Measurements from ENCODE around the gene MCTP2.

The MCTP2 gene

GRCh38 chr15:94282269-94283250 lies 51.2 kb downstream of the MCTP2 start:
- Histone ChIP-seq H3K27ac (ENCODE audit: low read length) (no peak overlapping the region), H3K4me1 (ENCODE audit: control insufficient read depth in 1 of 2, insufficient read depth in 2 of 2, low read length in 2 of 2) (no peaks in the 10 kb centered on the region), H3K36me3 (ENCODE audit: control insufficient read depth in 1 of 2, insufficient read depth in 2 of 2, low read length in 2 of 2) (no peaks in the 10 kb centered on the region), H3K4me3 (ENCODE audit: low read depth in 1 of 2, low read length in 2 of 2) (no peak overlapping the region), H3K9me3 (ENCODE audit: control insufficient read depth in 1 of 2, low read length in 2 of 2) (no peaks in the 10 kb centered on the region), H3K27me3 (ENCODE audit: low read depth, low read length) (no peaks in the 10 kb centered on the region)

GRCh38 chr15:94286583-94286982 lies 55.2 kb downstream of the MCTP2 start:
- H3K36me3 ChIP-seq (ENCODE audit: control insufficient read depth in 1 of 2, insufficient read depth in 2 of 2, low read length in 2 of 2) = no peaks in the 10 kb centered on the region
- H3K27ac ChIP-seq (ENCODE audit: low read length) = no peak overlapping the region
- no peak overlapping the region for H3K4me3 ChIP-seq (ENCODE audit: low read depth in 1 of 2, low read length in 2 of 2)
- H3K4me1 ChIP-seq (ENCODE audit: control insufficient read depth in 1 of 2, insufficient read depth in 2 of 2, low read length in 2 of 2) = no peaks in the 10 kb centered on the region
- H3K9me3 ChIP-seq (ENCODE audit: control insufficient read depth in 1 of 2, low read length in 2 of 2) = peaks cover 0 to 6% of the 10 kb centered on the region in 2 donors
- H3K27me3 ChIP-seq (ENCODE audit: low read depth, low read length) = no peaks in the 10 kb centered on the region

GRCh38 chr15:94287794-94288246 lies 56.5 kb downstream of the MCTP2 start:
- Histone ChIP-seq H3K4me3 (ENCODE audit: low read depth in 1 of 2, low read length in 2 of 2) (no peak overlapping the region), H3K4me1 (ENCODE audit: control insufficient read depth in 1 of 2, insufficient read depth in 2 of 2, low read length in 2 of 2) (no peaks in the 10 kb centered on the region), H3K27ac (ENCODE audit: low read length) (no peak overlapping the region), H3K9me3 (ENCODE audit: control insufficient read depth in 1 of 2, low read length in 2 of 2) (peaks cover 0 to 6% of the 10 kb centered on the region in 2 donors), H3K27me3 (ENCODE audit: low read depth, low read length) (no peaks in the 10 kb centered on the region), H3K36me3 (ENCODE audit: control insufficient read depth in 1 of 2, insufficient read depth in 2 of 2, low read length in 2 of 2) (no peaks in the 10 kb centered on the region)

DNA sequence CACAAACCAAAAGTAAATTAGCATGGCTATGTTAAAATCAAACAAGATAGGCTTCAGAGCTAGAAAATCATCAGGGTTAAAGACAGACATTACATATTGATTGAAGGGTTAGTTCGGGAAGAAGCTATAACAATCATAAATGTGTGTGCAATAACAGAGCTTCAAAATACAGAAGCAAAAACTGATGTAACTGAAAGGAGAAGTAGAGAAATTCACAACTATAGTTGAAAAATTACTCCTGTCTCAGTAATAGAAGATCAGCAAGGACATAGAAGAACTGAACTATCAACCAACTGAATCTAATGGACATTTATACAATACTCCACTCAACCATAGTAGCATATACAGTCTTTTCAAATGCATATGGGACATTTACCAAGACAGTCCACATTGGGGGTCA lies 59.4 kb downstream of the MCTP2 start:
- Histone ChIP-seq H3K4me1 (ENCODE audit: control insufficient read depth in 1 of 2, insufficient read depth in 2 of 2, low read length in 2 of 2) (no peaks in the 10 kb centered on the region), H3K27ac (ENCODE audit: low read length) (no peak overlapping the region), H3K9me3 (ENCODE audit: control insufficient read depth in 1 of 2, low read length in 2 of 2) (peaks cover 0 to 6% of the 10 kb centered on the region in 2 donors), H3K27me3 (ENCODE audit: low read depth, low read length) (no peaks in the 10 kb centered on the region), H3K36me3 (ENCODE audit: control insufficient read depth in 1 of 2, insufficient read depth in 2 of 2, low read length in 2 of 2) (no peaks in the 10 kb centered on the region), H3K4me3 (ENCODE audit: low read depth in 1 of 2, low read length in 2 of 2) (no peak overlapping the region)

DNA sequence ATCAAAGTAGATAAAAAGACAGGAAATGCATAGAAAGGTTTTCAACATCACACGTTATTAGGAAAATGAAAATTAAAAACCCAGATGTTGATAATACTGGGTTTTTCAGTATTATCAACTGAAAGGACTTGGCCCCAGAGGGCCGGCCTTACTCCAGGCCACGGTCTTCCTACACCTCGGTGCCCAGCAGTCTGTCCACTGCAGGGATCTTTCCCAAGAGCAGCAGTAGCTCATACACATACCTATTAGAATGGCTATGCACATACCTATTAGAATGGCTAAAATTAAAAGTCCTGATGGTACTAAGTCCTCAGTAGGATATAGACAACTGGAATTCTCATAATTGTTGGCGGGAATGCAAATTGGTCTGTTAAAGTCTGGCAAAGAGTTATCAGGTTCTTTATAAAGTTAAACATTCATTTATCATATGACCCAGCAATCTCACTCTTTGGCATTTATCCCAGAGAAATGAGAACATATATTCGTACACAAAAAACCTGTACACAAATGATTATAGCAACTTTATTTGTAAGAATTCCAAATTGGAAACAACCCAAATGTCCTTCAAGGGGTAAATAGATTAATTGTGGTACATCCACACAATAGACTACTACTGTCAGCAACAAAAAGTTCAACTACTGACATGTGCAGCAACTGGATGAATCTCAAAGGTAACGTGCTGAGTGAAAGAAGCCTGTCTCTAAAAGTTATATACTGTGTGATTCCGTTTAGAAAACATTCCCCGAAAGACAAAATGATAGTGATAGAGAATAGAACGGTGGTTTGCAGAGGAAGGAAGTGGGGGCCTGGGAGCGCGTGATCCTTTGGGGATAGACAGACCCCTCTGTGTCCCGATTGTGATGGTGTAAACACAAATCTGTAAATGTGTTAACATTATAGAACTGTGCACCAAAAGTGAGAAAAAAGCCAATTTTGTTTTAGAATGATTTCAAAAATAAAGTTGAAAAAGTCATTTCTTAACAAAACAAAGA lies 62.3 kb downstream of the MCTP2 start:
- Histone ChIP-seq H3K4me1 (ENCODE audit: control insufficient read depth in 1 of 2, insufficient read depth in 2 of 2, low read length in 2 of 2) (peaks cover 0 to 6% of the 10 kb centered on the region in 2 donors), H3K36me3 (ENCODE audit: control insufficient read depth in 1 of 2, insufficient read depth in 2 of 2, low read length in 2 of 2) (no peaks in the 10 kb centered on the region), H3K27me3 (ENCODE audit: low read depth, low read length) (no peaks in the 10 kb centered on the region), H3K9me3 (ENCODE audit: control insufficient read depth in 1 of 2, low read length in 2 of 2) (peaks cover 0 to 6% of the 10 kb centered on the region in 2 donors), H3K4me3 (ENCODE audit: low read depth in 1 of 2, low read length in 2 of 2) (no peak overlapping the region), H3K27ac (ENCODE audit: low read length) (peak overlapping the region; percentile 25)

GRCh38 chr15:94294556-94294955 lies 63.2 kb downstream of the MCTP2 start:
- H3K4me1 ChIP-seq (ENCODE audit: control insufficient read depth in 1 of 2, insufficient read depth in 2 of 2, low read length in 2 of 2) = peaks cover 0 to 6% of the 10 kb centered on the region in 2 donors
- no peaks in the 10 kb centered on the region for H3K36me3 ChIP-seq (ENCODE audit: control insufficient read depth in 1 of 2, insufficient read depth in 2 of 2, low read length in 2 of 2)
- no peak overlapping the region for H3K27ac ChIP-seq (ENCODE audit: low read length)
- peaks cover 0 to 6% of the 10 kb centered on the region in 2 donors for H3K9me3 ChIP-seq (ENCODE audit: control insufficient read depth in 1 of 2, low read length in 2 of 2)
- no peaks in the 10 kb centered on the region for H3K27me3 ChIP-seq (ENCODE audit: low read depth, low read length)
- no peak overlapping the region for H3K4me3 ChIP-seq (ENCODE audit: low read depth in 1 of 2, low read length in 2 of 2)

GRCh38 chr15:94295275-94295674 lies 63.9 kb downstream of the MCTP2 start:
- no peaks in the 10 kb centered on the region for H3K27me3 ChIP-seq (ENCODE audit: low read depth, low read length)
- no peak overlapping the region for H3K27ac ChIP-seq (ENCODE audit: low read length)
- peaks cover 0 to 6% of the 10 kb centered on the region in 2 donors for H3K4me1 ChIP-seq (ENCODE audit: control insufficient read depth in 1 of 2, insufficient read depth in 2 of 2, low read length in 2 of 2)
- H3K4me3 ChIP-seq (ENCODE audit: low read depth in 1 of 2, low read length in 2 of 2) = no peak overlapping the region
- H3K36me3 ChIP-seq (ENCODE audit: control insufficient read depth in 1 of 2, insufficient read depth in 2 of 2, low read length in 2 of 2) = no peaks in the 10 kb centered on the region
- peaks cover 0 to 4% of the 10 kb centered on the region in 2 donors for H3K9me3 ChIP-seq (ENCODE audit: control insufficient read depth in 1 of 2, low read length in 2 of 2)

DNA sequence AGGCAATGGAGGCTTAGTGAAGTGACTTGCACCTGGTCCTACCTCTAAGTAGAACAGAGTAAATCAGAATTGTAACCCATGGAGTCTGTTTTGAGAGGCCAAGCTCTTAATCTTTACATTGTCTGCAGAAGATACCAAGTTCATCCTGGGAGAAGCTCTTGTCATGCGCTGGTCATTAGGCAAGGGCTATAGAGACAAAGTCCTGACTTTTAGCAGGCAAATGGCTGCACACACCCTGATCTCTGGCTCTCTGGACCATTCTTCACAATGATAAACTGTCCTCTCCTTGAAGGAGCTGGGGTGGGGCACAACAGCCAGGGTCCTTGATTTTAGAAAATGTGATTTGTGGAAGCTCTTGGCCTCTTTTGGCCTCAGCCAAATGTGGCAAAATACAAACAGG lies 65.4 kb downstream of the MCTP2 start:
- Histone ChIP-seq H3K27me3 (ENCODE audit: low read depth, low read length) (no peaks in the 10 kb centered on the region), H3K9me3 (ENCODE audit: control insufficient read depth in 1 of 2, low read length in 2 of 2) (no peaks in the 10 kb centered on the region), H3K4me1 (ENCODE audit: control insufficient read depth in 1 of 2, insufficient read depth in 2 of 2, low read length in 2 of 2) (peaks cover 0 to 6% of the 10 kb centered on the region in 2 donors), H3K4me3 (ENCODE audit: low read depth in 1 of 2, low read length in 2 of 2) (no peak overlapping the region), H3K27ac (ENCODE audit: low read length) (no peak overlapping the region), H3K36me3 (ENCODE audit: control insufficient read depth in 1 of 2, insufficient read depth in 2 of 2, low read length in 2 of 2) (no peaks in the 10 kb centered on the region)

DNA sequence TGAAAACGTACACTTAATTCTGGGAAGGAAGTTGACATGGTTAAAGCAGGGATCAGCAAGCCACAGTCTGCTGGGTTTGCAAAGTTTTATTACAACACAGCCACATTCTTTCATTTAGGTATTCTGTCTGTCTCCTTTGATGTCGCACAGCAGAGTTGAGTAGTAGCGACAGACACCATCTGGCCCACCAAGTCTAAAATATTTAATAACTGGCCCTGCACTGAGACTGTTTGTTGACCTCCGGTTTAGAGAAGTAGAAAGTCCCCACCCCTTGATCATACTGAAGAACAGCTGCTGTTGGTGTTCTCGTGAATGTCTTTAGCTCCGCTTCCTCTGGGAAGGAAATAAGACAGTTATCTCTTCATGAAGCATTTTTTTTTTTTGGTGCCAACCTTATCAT lies 66.2 kb downstream of the MCTP2 start:
- Histone ChIP-seq H3K9me3 (ENCODE audit: control insufficient read depth in 1 of 2, low read length in 2 of 2) (no peaks in the 10 kb centered on the region), H3K4me3 (ENCODE audit: low read depth in 1 of 2, low read length in 2 of 2) (no peak overlapping the region), H3K27me3 (ENCODE audit: low read depth, low read length) (no peaks in the 10 kb centered on the region), H3K36me3 (ENCODE audit: control insufficient read depth in 1 of 2, insufficient read depth in 2 of 2, low read length in 2 of 2) (no peaks in the 10 kb centered on the region), H3K27ac (ENCODE audit: low read length) (no peak overlapping the region), H3K4me1 (ENCODE audit: control insufficient read depth in 1 of 2, insufficient read depth in 2 of 2, low read length in 2 of 2) (peaks cover 0 to 6% of the 10 kb centered on the region in 2 donors)

- H3K36me3 ChIP-seq (ENCODE audit: control insufficient read depth in 1 of 2, insufficient read depth in 2 of 2, low read length in 2 of 2) = no peaks in the 10 kb centered on the region
- no peak overlapping the region for H3K27ac ChIP-seq (ENCODE audit: low read length)
- no peaks in the 10 kb centered on the region for H3K27me3 ChIP-seq (ENCODE audit: low read depth, low read length)
- H3K4me3 ChIP-seq (ENCODE audit: low read depth in 1 of 2, low read length in 2 of 2) = no peak overlapping the region
- peaks cover 0 to 6% of the 10 kb centered on the region in 2 donors for H3K4me1 ChIP-seq (ENCODE audit: control insufficient read depth in 1 of 2, insufficient read depth in 2 of 2, low read length in 2 of 2)
- no peaks in the 10 kb centered on the region for H3K9me3 ChIP-seq (ENCODE audit: control insufficient read depth in 1 of 2, low read length in 2 of 2)
Observed at GRCh38 chr15:94298364-94298763, 67.0 kb downstream of the MCTP2 start.

GRCh38 chr15:94300612-94301011 lies 69.3 kb downstream of the MCTP2 start:
- no peaks in the 10 kb centered on the region for H3K9me3 ChIP-seq (ENCODE audit: control insufficient read depth in 1 of 2, low read length in 2 of 2)
- H3K27ac ChIP-seq (ENCODE audit: low read length) = no peak overlapping the region
- no peaks in the 10 kb centered on the region for H3K27me3 ChIP-seq (ENCODE audit: low read depth, low read length)
- H3K36me3 ChIP-seq (ENCODE audit: control insufficient read depth in 1 of 2, insufficient read depth in 2 of 2, low read length in 2 of 2) = no peaks in the 10 kb centered on the region
- H3K4me3 ChIP-seq (ENCODE audit: low read depth in 1 of 2, low read length in 2 of 2) = no peak overlapping the region
- H3K4me1 ChIP-seq (ENCODE audit: control insufficient read depth in 1 of 2, insufficient read depth in 2 of 2, low read length in 2 of 2) = peaks cover 0 to 6% of the 10 kb centered on the region in 2 donors
